Stimulated activated CD4-positive, alpha-beta T cell treated with anti-CD3 and anti-CD28 coated beads, Interleukin-15, amount 100 ng/mL, for 1 hour (primary cell): ENCODE results near the gene SORCS3.

Source experiments
- DNase-seq, 2 donors: peaks; one replicate each; pipeline ENCODE4 v3.0.0-alpha.2; 2020; ENCODE audit warnings: low read depth in 1 of 2, low spot score in 1 of 2

Gene SORCS3

GRCh38 chr10:105161767-105162166 is 520.7 kb downstream of the SORCS3 start:
- no peak for DNase-seq

- DNase-seq = no peak
Measured at GRCh38 chr10:105170521-105170920, 529.4 kb downstream of the SORCS3 start.

GRCh38 chr10:105171945-105172344 is 530.9 kb downstream of the SORCS3 start:
- no peak for DNase-seq

GRCh38 chr10:105181626-105182025 is 540.5 kb downstream of the SORCS3 start:
- no peak for DNase-seq

GRCh38 chr10:105183536-105183935 is 542.4 kb downstream of the SORCS3 start:
- DNase-seq = no peak

- DNase-seq = no peak
Measured at GRCh38 chr10:105185161-105185560, 544.1 kb downstream of the SORCS3 start.

GRCh38 chr10:105187243-105187642 is 546.2 kb downstream of the SORCS3 start:
- no peak for DNase-seq

- DNase-seq = no peak
Measured at GRCh38 chr10:105188737-105189462, 547.8 kb downstream of the SORCS3 start.

GRCh38 chr10:105189463-105189800 is 548.3 kb downstream of the SORCS3 start:
- DNase-seq = no peak

- DNase-seq = no peak
Measured at GRCh38 chr10:105192146-105192545, 551.1 kb downstream of the SORCS3 start.

- no peak for DNase-seq
Measured at GRCh38 chr10:105192861-105193260, 551.8 kb downstream of the SORCS3 start.

- no peak for DNase-seq
Measured at GRCh38 chr10:105195831-105196230, 554.7 kb downstream of the SORCS3 start.

GRCh38 chr10:105197598-105198364 is 556.7 kb downstream of the SORCS3 start:
- no peak for DNase-seq

GRCh38 chr10:105206616-105207015 is 565.5 kb downstream of the SORCS3 start:
- no peak for DNase-seq

- no peak for DNase-seq
Measured at GRCh38 chr10:105207476-105207995, 566.4 kb downstream of the SORCS3 start.

GRCh38 chr10:105210546-105210945 is 569.5 kb downstream of the SORCS3 start:
- DNase-seq = no peak

- DNase-seq = no peak
Measured at GRCh38 chr10:105237685-105238084, 596.6 kb downstream of the SORCS3 start.

- DNase-seq = no peak
Measured at GRCh38 chr10:105239311-105240219, 598.5 kb downstream of the SORCS3 start.

GRCh38 chr10:105241254-105241653 is 600.2 kb downstream of the SORCS3 start:
- no peak for DNase-seq

GRCh38 chr10:105243381-105243780 is 602.3 kb downstream of the SORCS3 start:
- no peak for DNase-seq

GRCh38 chr10:105243825-105244224 is 602.7 kb downstream of the SORCS3 start:
- DNase-seq = no peak
